HEK293 (cell line): ENCODE data around the gene MATN1.

Source experiments
- ZBTB21 ChIP-seq: fragments of 450-650 bp; formaldehyde crosslinking; IDR thresholded peaks from 2 replicates; pipeline ENCODE4 v1.5.1; 2017; ENCODE audit warnings: missing biosample characterization, missing genetic modification characterization
- ZNF121 ChIP-seq: fragments of 450-650 bp; formaldehyde crosslinking; IDR thresholded peaks from 2 replicates; pipeline ENCODE4 v1.5.1; 2016; ENCODE audit warnings: missing biosample characterization, missing genetic modification characterization
- ZNF521 ChIP-seq: fragments of 450-650 bp; formaldehyde crosslinking; IDR thresholded peaks from 2 replicates; pipeline ENCODE4 v1.5.1; 2017; ENCODE audit warnings: missing biosample characterization, mild to moderate bottlenecking, missing genetic modification characterization
- ZNF747 ChIP-seq: fragments of 450-650 bp; formaldehyde crosslinking; IDR thresholded peaks from 2 replicates; pipeline ENCODE4 v1.5.1; 2016; ENCODE audit warnings: missing biosample characterization, missing genetic modification characterization
- TF ChIP-seq, protein P1 (sequence below): fragments of 450-650 bp; formaldehyde crosslinking; IDR thresholded peaks from 2 replicates; pipeline ENCODE4 v1.5.1; 2016; ENCODE audit warnings: missing biosample characterization, missing genetic modification characterization

DNA sequence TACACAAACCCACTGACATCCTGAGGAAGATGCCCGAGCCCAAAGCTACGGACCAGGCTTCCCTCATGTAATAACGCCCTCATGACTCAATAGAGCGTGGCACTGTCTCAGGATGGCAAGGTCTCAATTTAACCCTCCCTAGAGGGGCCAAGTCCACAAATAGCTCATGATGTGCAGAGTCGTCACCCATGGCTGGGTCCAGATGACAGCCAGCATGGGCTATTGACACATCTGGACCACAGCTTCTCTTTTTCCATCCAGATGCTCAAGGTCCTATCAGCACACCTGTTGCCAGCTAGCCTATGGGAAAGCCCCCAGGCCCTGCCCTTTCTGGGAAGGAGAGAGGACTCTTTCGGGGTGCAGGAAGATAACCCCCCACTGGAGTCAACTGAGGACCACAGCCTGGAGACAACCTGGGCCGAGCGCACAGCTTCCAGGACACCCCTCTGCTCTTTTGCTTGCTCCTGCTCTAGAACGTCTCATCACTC, 31.3 kb upstream of the MATN1 start:
- TF ChIP-seq ZNF121 (no peak), ZNF747 (tag by site-specific recombination) (no peak), ZNF521 (tag by site-specific recombination) (no peak), ZBTB21 (no peak)
- TF ChIP-seq, protein P1, sequence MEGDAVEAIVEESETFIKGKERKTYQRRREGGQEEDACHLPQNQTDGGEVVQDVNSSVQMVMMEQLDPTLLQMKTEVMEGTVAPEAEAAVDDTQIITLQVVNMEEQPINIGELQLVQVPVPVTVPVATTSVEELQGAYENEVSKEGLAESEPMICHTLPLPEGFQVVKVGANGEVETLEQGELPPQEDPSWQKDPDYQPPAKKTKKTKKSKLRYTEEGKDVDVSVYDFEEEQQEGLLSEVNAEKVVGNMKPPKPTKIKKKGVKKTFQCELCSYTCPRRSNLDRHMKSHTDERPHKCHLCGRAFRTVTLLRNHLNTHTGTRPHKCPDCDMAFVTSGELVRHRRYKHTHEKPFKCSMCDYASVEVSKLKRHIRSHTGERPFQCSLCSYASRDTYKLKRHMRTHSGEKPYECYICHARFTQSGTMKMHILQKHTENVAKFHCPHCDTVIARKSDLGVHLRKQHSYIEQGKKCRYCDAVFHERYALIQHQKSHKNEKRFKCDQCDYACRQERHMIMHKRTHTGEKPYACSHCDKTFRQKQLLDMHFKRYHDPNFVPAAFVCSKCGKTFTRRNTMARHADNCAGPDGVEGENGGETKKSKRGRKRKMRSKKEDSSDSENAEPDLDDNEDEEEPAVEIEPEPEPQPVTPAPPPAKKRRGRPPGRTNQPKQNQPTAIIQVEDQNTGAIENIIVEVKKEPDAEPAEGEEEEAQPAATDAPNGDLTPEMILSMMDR, result no peak
